GM12864 (cell line): Measurements from ENCODE around the gene PAK2.
"Not testable (repeated sequence)": the region's sequence is repeated elsewhere in the genome, so short reads cannot be mapped to it uniquely, and the experiment has no call there.

Experiments used
- DNase-seq: peaks from one replicate; pipeline ENCODE4 v3.0.0-alpha.2; 2011; ENCODE audit warnings: low read depth
- H3K4me3 ChIP-seq: 2 replicates; pipeline ENCODE4 v1.5.1; 2011; ENCODE audit warnings: mild to moderate bottlenecking, low read depth, low read length, control low read depth
- CTCF ChIP-seq: IDR thresholded peaks from 2 replicates; pipeline ENCODE4 v1.5.1; 2011; ENCODE audit warnings: low read depth, mild to moderate bottlenecking, moderate library complexity, low read length, control low read depth, inconsistent platforms; ENCODE audit errors: missing control alignments

PAK2 gene

GRCh38 chr3:196711838-196712513, 27.7 kb upstream of the PAK2 start, which contains the start of the genes CEP19 and PIGX:
TSS of gene CEP19 (minus strand) at chr3:196712250. CDS start at chr3:196708657, 3,593 bp downstream.
TSS of gene PIGX (plus strand) at chr3:196712377.
- TF ChIP-seq CTCF, result no peak
- DNase-seq, result peak; percentile 74

GRCh38 chr3:196712514-196713413, 26.9 kb upstream of the PAK2 start:
- H3K4me3 ChIP-seq, result peak overlapping the region; percentile 82
- no peak for DNase-seq
- no peak for TF ChIP-seq CTCF

More at GRCh38 chr3:196711838-196712513, 27.7 kb upstream of the PAK2 start, which contains the start of the genes CEP19 and PIGX:
- peak within 1 kb of the TSS; percentile 82 for H3K4me3 ChIP-seq

- H3K4me3 ChIP-seq, result not testable (repeated sequence)
Observed at GRCh38 chr3:196717162-196717561, 22.5 kb upstream of the PAK2 start.

GRCh38 chr3:196721097-196721496, 18.6 kb upstream of the PAK2 start:
- H3K4me3 ChIP-seq, result no peak overlapping the region
- TF ChIP-seq CTCF, result no peak
- DNase-seq, result no peak

More at GRCh38 chr3:196717162-196717561, 22.5 kb upstream of the PAK2 start:
- DNase-seq, result not testable (repeated sequence)

GRCh38 chr3:196726788-196727675, 12.6 kb upstream of the PAK2 start:
- no peak overlapping the region for H3K4me3 ChIP-seq
- DNase-seq, result no peak
- no peak for TF ChIP-seq CTCF

- no peak overlapping the region for H3K4me3 ChIP-seq
- no peak for TF ChIP-seq CTCF
- DNase-seq, result no peak
Observed at GRCh38 chr3:196735751-196736150, 3.9 kb upstream of the PAK2 start.
